ENCODE data around the gene LRRK2.

- TF ChIP-seq POLR2A (IDR thresholded peaks at IDR 0.05) (no peak), POLR2AphosphoS5 (IDR thresholded peaks at IDR 0.05) (no peak)
- TF ChIP-seq, protein P1, sequence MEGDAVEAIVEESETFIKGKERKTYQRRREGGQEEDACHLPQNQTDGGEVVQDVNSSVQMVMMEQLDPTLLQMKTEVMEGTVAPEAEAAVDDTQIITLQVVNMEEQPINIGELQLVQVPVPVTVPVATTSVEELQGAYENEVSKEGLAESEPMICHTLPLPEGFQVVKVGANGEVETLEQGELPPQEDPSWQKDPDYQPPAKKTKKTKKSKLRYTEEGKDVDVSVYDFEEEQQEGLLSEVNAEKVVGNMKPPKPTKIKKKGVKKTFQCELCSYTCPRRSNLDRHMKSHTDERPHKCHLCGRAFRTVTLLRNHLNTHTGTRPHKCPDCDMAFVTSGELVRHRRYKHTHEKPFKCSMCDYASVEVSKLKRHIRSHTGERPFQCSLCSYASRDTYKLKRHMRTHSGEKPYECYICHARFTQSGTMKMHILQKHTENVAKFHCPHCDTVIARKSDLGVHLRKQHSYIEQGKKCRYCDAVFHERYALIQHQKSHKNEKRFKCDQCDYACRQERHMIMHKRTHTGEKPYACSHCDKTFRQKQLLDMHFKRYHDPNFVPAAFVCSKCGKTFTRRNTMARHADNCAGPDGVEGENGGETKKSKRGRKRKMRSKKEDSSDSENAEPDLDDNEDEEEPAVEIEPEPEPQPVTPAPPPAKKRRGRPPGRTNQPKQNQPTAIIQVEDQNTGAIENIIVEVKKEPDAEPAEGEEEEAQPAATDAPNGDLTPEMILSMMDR (IDR thresholded peaks at IDR 0.05), result no peak
These were observed 33.6 kb downstream of the LRRK2 start for GRCh38 chr12:40258371-40258770.
